Fibroblast of mammary gland (primary cell): ENCODE results near the gene N4BP3.

ENCODE experiments used
- DNase-seq: peaks from one replicate; pipeline ENCODE4 v3.0.0-alpha.2; 2010; ENCODE audit warnings: low read depth
- H3K4me3 ChIP-seq: 2 replicates; pipeline ENCODE4 v1.5.1; 2011; ENCODE audit warnings: low read depth, mild to moderate bottlenecking, low read length, moderate library complexity; ENCODE audit not compliant: control insufficient read depth
- TF ChIP-seq, protein P1 (sequence below): conservative IDR thresholded peaks from 2 replicates; pipeline ENCODE4 v1.5.1; 2011; ENCODE audit warnings: low read depth, low read length, inconsistent platforms; ENCODE audit not compliant: control insufficient read depth, insufficient read depth

The N4BP3 gene

DNA sequence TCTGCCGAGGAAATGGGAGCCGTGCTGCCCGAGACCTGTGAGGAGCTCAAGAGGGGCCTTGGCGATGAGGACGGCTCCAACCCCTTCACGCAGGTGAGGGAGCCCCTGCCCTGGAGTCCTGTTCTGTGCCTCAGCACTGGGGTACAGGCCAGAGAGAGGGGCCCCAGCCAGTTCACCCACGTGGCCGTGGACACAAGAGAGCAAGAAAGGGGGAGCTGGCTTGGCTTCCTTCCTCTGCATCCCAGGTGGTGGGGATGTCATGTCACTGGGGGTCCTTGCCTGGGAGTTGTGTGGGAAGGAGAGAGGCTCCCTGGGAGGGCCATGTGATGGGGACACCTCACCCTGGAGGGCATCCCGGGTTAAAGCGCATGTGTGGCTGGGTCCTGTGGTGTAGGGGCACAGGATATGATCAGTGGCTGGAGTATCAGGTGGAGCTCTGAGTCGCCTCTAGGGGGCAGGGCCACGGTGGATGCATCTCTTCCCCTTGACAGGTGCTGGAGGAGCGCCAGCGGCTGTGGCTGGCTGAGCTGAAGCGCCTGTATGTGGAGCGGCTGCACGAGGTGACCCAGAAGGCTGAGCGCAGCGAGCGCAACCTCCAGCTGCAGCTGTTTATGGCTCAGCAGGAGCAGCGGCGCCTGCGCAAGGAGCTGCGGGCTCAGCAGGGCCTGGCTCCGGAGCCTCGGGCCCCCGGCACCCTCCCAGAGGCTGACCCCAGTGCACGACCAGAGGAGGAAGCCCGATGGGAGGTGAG is 7.5 kb downstream of the N4BP3 start:
- DNase-seq = peak; percentile 65
- TF ChIP-seq, protein P1, sequence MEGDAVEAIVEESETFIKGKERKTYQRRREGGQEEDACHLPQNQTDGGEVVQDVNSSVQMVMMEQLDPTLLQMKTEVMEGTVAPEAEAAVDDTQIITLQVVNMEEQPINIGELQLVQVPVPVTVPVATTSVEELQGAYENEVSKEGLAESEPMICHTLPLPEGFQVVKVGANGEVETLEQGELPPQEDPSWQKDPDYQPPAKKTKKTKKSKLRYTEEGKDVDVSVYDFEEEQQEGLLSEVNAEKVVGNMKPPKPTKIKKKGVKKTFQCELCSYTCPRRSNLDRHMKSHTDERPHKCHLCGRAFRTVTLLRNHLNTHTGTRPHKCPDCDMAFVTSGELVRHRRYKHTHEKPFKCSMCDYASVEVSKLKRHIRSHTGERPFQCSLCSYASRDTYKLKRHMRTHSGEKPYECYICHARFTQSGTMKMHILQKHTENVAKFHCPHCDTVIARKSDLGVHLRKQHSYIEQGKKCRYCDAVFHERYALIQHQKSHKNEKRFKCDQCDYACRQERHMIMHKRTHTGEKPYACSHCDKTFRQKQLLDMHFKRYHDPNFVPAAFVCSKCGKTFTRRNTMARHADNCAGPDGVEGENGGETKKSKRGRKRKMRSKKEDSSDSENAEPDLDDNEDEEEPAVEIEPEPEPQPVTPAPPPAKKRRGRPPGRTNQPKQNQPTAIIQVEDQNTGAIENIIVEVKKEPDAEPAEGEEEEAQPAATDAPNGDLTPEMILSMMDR = peak; percentile 34
- H3K4me3 ChIP-seq = no peak overlapping the region

DNA sequence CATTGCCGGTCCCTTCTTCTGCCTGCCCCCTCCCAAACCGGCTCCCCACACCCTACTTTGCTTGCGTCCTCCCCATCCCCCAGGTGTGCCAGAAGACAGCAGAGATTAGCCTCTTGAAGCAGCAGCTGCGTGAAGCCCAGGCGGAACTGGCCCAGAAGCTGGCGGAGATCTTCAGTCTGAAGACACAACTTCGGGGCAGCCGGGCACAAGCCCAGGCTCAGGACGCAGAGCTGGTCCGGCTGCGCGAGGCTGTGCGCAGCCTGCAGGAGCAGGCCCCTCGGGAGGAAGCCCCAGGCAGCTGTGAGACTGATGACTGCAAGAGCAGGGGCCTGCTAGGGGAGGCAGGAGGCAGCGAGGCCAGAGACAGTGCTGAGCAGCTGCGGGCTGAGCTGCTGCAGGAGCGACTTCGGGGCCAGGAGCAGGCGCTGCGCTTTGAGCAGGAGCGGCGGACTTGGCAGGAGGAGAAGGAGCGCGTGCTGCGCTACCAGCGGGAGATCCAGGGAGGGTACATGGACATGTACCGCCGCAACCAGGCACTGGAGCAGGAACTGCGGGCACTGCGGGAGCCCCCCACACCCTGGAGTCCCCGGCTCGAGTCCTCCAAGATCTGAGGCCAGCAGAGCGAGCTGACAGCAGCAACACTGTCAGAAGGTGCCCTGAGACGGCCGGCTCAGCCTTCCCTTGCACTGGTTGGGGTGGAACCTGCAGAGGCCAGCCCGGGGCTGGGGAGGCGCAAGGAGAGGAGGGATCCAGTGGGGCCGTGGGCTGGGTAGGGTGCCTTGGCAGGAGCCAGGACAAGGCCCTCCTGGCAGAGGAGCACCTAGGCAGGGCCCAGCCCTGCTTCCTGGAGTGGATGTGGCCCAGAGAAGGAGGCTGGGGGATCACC is 8.3 kb downstream of the N4BP3 start:
- TF ChIP-seq, protein P1 = no peak
- no peak overlapping the region for H3K4me3 ChIP-seq
- DNase-seq = peak; percentile 28

DNA sequence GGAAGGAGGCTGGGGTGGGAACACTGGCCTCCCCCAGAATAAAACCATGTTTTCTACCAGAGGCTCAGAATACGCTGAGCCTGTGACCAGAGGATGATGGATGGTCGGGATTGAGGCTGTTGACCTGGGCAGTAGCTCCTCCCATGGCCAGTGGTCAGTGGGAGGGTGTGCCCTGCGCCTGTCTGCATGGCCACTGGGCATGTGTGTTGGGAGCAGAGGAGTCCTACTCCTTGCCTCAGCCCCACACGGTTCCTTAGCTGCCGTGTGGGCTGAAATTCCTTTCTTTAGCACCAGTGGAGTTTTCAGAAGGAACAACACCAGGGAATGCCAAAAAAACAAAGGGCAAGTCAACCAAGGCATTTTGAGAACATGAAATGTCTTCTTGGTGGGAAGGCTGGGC is 9.0 kb downstream of the N4BP3 start:
- H3K4me3 ChIP-seq = no peak overlapping the region
- no peak for DNase-seq
- TF ChIP-seq, protein P1 = no peak

DNA sequence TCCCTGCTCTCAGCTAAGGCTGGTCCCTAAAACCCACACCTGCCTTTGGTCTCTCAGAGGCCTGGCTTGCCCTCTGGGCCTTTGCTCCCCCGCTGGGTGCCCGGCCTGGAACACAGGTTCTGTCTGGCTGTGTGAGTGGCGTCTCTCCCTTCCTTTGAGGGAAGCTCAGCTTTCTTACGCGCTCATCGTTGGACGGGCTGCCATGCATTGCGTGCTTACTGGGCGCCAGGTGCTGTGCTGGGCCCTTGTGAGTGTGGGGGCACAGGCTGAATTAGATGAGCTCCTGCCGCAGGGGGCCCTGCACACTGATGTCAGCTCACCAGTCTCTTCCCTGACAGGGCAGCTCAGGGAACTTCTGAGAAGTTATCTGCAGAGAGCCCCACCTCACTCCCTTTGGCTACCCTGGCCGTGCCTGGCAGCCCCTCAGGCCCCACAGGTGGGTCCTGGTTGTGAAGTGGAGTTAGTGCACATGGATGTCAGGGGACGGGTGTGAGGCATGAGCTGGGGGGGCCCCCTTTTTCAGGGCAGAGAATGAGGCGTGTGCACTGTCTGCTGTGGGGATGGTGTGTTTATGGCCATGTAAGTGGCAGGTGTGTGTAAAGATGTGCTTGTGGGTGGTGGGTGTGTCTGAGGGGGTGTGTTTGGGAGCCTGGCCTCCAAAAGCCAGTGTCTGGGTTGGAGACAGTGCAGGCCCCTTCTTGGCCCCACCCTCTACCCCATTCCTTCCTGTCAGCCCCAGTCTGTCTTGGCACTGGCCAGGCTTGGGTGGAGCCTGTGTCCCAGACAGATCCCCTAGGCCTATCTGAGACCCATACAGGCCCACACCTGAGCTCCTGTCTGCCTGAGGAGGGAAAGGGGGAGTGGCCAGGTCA is 10.0 kb downstream of the N4BP3 start:
- TF ChIP-seq, protein P1 = no peak
- H3K4me3 ChIP-seq = no peak overlapping the region
- no peak for DNase-seq

DNA sequence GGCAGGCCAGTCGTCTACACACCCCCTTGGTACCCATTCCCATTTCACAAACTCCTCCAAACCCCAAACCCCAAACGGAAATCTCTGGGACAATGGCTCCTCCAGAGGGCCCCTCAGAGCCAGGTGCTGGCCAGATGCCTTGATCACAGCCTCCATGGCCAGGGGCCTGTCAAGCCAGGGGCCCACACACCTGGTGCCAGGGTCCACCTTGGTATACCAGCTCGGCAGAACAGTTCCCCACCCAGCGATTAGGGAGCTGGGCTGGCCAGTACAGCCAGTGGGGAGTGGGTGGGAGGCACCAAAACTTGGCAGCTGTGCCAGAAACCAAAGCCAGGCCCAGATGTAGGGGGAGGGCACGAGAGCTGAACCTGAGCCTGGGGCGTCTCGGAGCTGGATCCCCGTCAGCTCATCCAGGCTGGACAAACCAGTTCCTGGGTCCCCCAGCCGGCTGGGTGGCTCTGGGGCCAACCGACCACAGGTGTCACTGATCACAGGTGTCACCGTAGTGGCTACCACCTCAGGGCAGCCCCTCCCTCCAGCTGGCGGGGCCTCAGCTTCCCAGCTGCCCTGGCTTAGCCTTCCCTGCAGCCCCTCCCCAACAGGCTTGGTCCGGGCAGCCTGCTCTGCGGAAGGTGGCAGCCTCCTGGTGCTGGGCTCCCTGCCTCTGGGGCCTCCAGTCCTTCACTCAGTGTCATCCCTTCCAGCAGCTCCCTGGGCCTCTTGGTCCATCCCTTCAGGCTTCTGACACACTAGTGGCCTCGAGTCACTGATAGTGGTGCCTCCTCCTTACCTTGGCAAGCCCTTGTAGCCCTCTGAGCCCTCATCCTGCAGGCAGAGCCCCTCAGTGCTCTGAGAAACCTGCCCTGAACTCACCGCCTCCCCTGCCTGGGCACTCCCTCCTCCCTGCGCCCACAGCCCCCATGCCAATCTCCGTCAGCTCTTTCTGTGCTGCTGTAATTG is 10.9 kb downstream of the N4BP3 start:
- TF ChIP-seq, protein P1 = no peak
- no peak for DNase-seq
- H3K4me3 ChIP-seq = no peak overlapping the region
